GM12874 (cell line): Measurements from ENCODE around the gene AGR3.

ENCODE experiments used
- TF ChIP-seq, protein P1 (sequence below): IDR thresholded peaks from 2 replicates; pipeline ENCODE4 v1.5.1; 2011; ENCODE audit warnings: low read depth, mild to moderate bottlenecking, control low read depth, low read length, moderate library complexity; ENCODE audit not compliant: insufficient read depth

The AGR3 gene

GRCh38 chr7:16867328-16867727 is 14.5 kb downstream of the AGR3 start:
- TF ChIP-seq, protein P1, sequence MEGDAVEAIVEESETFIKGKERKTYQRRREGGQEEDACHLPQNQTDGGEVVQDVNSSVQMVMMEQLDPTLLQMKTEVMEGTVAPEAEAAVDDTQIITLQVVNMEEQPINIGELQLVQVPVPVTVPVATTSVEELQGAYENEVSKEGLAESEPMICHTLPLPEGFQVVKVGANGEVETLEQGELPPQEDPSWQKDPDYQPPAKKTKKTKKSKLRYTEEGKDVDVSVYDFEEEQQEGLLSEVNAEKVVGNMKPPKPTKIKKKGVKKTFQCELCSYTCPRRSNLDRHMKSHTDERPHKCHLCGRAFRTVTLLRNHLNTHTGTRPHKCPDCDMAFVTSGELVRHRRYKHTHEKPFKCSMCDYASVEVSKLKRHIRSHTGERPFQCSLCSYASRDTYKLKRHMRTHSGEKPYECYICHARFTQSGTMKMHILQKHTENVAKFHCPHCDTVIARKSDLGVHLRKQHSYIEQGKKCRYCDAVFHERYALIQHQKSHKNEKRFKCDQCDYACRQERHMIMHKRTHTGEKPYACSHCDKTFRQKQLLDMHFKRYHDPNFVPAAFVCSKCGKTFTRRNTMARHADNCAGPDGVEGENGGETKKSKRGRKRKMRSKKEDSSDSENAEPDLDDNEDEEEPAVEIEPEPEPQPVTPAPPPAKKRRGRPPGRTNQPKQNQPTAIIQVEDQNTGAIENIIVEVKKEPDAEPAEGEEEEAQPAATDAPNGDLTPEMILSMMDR = no peak

GRCh38 chr7:16851829-16852228 is 30.0 kb downstream of the AGR3 start:
- TF ChIP-seq, protein P1 = no peak

- TF ChIP-seq, protein P1 = no peak
Measured at GRCh38 chr7:16850614-16851466, 30.9 kb downstream of the AGR3 start.

DNA sequence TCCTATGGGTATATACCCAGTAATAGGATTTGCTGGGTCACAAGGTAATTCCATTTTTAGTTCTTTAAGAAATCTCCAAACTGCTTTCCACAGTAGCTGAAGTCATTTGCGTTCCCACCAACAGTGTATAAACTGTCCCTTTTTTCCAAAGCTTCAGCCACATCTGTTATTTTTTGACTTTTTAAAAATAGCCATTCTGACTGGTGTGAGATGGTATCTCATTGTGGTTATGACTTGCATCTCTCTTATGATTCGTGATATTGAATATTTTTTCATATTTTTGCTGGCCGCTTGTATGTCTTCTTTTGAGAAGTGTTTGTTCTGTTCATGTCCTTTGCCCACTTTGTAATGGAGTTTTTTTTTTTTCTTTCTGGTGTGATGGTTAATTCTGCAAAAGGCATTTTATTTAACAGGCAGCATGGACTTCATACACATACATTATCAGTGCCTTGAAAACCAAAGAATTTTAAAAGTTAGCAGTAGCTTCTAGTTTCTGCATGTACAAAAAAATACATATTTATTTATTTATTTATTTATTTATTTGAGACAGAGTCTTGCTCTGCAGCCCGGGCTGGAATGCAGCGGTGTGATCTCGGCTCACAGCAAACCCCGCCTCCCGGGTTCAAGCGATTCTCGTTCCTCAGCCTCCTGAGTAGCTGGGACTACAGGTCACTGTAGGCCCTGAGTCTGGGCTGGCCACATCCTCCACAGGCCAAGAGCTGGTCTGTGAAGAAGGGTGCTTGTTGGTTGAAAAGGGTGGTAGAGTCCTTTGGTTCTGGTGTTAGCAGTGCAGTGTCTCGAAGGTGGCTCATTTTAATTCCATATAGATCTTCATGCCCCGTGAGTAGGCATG is 32.3 kb downstream of the AGR3 start:
- TF ChIP-seq, protein P1 = no peak

DNA sequence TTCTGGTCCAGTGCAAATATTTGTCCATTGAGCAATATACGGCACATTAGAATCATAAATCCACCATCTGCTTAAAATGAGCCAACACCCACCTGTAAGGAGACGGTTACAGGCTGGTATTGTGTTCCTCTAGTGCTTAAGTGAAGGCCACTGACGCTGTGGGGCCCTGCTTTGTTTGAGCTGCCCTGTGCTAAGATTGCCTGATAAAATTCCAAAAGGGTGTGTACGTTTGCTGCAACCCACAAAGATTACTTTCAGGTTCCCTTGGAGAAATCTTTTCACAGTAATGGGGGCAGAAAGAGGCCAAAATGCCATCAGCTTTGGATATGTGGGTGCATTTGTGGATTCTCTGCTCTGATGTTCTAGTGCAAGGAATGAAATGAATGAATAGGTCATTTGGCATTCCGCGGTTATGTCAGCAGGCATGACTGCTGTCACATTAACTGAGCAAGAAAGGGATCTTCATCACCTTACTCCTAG is 34.4 kb downstream of the AGR3 start:
- TF ChIP-seq, protein P1 = no peak

- TF ChIP-seq, protein P1 = no peak
Measured at GRCh38 chr7:16846601-16847165, 35.1 kb downstream of the AGR3 start.

GRCh38 chr7:16845746-16846145 is 36.0 kb downstream of the AGR3 start:
- TF ChIP-seq, protein P1 = no peak
